ENCODE measurements around the gene MAPKBP1. TPM values are rescaled to one million over a fixed set of nuclear protein-coding genes. Genes with fewer than 3 reads are reported as not detected.
A peak's percentile ranks its signal among the peaks of the same experiment; 100 is the strongest.
"Not testable (repeated sequence)": the region's sequence is repeated elsewhere in the genome, so short reads cannot be mapped to it uniquely, and the experiment has no call there.

Gene MAPKBP1
- total and polyA plus RNA-seq, 9 of the 15 experiments (the other 6 are each of a cell fraction or from before 2014, with no cell fraction given), result 0.15 to 9.5 (median 4.5) TPM

- CTCF ChIA-PET (ENCODE audit: low intra/inter-chr PET ratio), result no interaction called here
- Histone ChIP-seq H3K27ac (ENCODE audit: extremely low read depth, low read depth, low read length) (no peak overlapping the region), H4K20me1 (replicated peaks; ENCODE audit: control insufficient read depth, insufficient read depth, low read length) (peaks cover 11% of the 10 kb centered on the region; the same call in 1 of the 2 replicates), H3K9ac (ENCODE audit: insufficient read depth in 1 of 2, low read depth in 2 of 2, low read length in 2 of 2) (peak overlapping the region in 1 of 2 experiments; percentile 48; a peak in 1 of 4 replicates), H3K4me1 (replicated peaks in 1 of 2; ENCODE audit: control insufficient read depth in 2 of 2, insufficient read depth in 2 of 2, low read length in 2 of 2) (peaks cover 6 to 23% of the 10 kb centered on the region in 2 experiments; a peak in 2 of 5 replicates), H3K9me1 (ENCODE audit: control insufficient read depth, insufficient read depth, low read length) (no peaks in the 10 kb centered on the region), H2AFZ (ENCODE audit: low read depth, low read length) (no peak overlapping the region), H3K4me3 (no peak overlapping the region), H3K9me3 (replicated peaks; ENCODE audit: control insufficient read depth, insufficient read depth, low read depth, low read length) (no peaks in the 10 kb centered on the region), H3K4me2 (ENCODE audit: insufficient read depth, low read length) (no peak overlapping the region), H3K27me3 (ENCODE audit: control insufficient read depth in 2 of 2, insufficient read depth in 2 of 2, low read length in 2 of 2) (no peaks in the 10 kb centered on the region), H3K36me3 (ENCODE audit: control insufficient read depth, insufficient read depth, low read length) (peaks cover 10% of the 10 kb centered on the region; the same call in 1 of the 3 replicates), H3K79me2 (ENCODE audit: control insufficient read depth, insufficient read depth, low read length) (peaks cover 9% of the 10 kb centered on the region; the same call in 2 of the 3 replicates)
- 94% methylated on average over 11 of the region's 13 CpGs for WGBS (ENCODE audit: insufficient coverage, low coverage, missing lambda C conversion rate)
- TF ChIP-seq JUN (IDR thresholded peaks at IDR 0.05; ENCODE audit: borderline replicate concordance, low read depth, low read length) (no peak), JUN (CRISPR knock-in tag; IDR thresholded peaks at IDR 0.05; ENCODE audit: borderline replicate concordance) (no peak), MED1 (CRISPR knock-in tag; IDR thresholded peaks at IDR 0.05; ENCODE audit: borderline replicate concordance) (0 out of 2 replicates have a peak, but pooled peaks have one; percentile 68), POLR2H (tag; IDR thresholded peaks at IDR 0.05; ENCODE audit: low read depth) (no peak), RBM39 (optimal IDR thresholded peaks at IDR 0.05; ENCODE audit: low read depth, low read length) (no peak), YBX1 (IDR thresholded peaks at IDR 0.05) (no peak), RAD51 (IDR thresholded peaks at IDR 0.05; ENCODE audit: borderline replicate concordance, low read depth) (no peak), ZSCAN32 (CRISPR knock-in tag; IDR thresholded peaks at IDR 0.05) (no peak), ZC3H4 (CRISPR knock-in tag; IDR thresholded peaks at IDR 0.05; ENCODE audit: borderline replicate concordance) (0 out of 2 replicates have a peak, but pooled peaks have one; percentile 34), ARID4B (CRISPR knock-in tag; IDR thresholded peaks at IDR 0.05) (0 out of 2 replicates have a peak, but pooled peaks have one; percentile 34), ZZZ3 (IDR thresholded peaks at IDR 0.05) (no peak)
- in situ Hi-C loops (cut with MboI) (no loop called here), intact Hi-C loops (cut with micrococcal nuclease) (no loop called here)
- ATAC-seq, result no peak
- POLR2A ChIA-PET, result interaction anchor here (0.6 kb wide), 2 partner anchors 126 to 201 kb away, joined by 3 read pairs; no protein-coding TSS in a partner anchor
- no peak for FAIRE-seq
- DNase-seq (ENCODE audit: extremely low read depth in 1 of 4, low spot score in 3 of 4), result no peak
- BruUV-seq (replicated peaks), result no TSS peak
Measured at GRCh38 chr15:41829959-41830646, 55.8 kb downstream of the MAPKBP1 start.

GRCh38 chr15:41831291-41831690 is 57.0 kb downstream of the MAPKBP1 start:
- H3K9me1 ChIP-seq (ENCODE audit: control insufficient read depth, insufficient read depth, low read length); H3K4me2 ChIP-seq (ENCODE audit: insufficient read depth, low read length); FAIRE-seq; CTCF ChIA-PET (ENCODE audit: low intra/inter-chr PET ratio); H3K4me3 ChIP-seq; ATAC-seq; DNase-seq (ENCODE audit: extremely low read depth in 1 of 4, low spot score in 3 of 4); H3K27ac ChIP-seq (ENCODE audit: extremely low read depth, low read depth, low read length); H3K9me3 ChIP-seq (replicated peaks; ENCODE audit: control insufficient read depth, insufficient read depth, low read depth, low read length); H3K79me2 ChIP-seq (ENCODE audit: control insufficient read depth, insufficient read depth, low read length); BruUV-seq (replicated peaks); H2AFZ ChIP-seq (ENCODE audit: low read depth, low read length); intact Hi-C loops (cut with micrococcal nuclease); in situ Hi-C loops (cut with MboI); H3K27me3 ChIP-seq (ENCODE audit: control insufficient read depth in 2 of 2, insufficient read depth in 2 of 2, low read length in 2 of 2); H3K9ac ChIP-seq (ENCODE audit: insufficient read depth in 1 of 2, low read depth in 2 of 2, low read length in 2 of 2): not testable (repeated sequence)
- WGBS (ENCODE audit: insufficient coverage, low coverage, missing lambda C conversion rate), result 61% methylated on average over 4 of the region's 4 CpGs
- POLR2A ChIA-PET, result interaction anchor here (1.1 to 1.8 kb wide), 4 partner anchors 12 to 170 kb away, joined by 3 to 10 read pairs (median 4); no protein-coding TSS in a partner anchor
- Histone ChIP-seq H3K4me1 (replicated peaks in 1 of 2; ENCODE audit: control insufficient read depth in 2 of 2, insufficient read depth in 2 of 2, low read length in 2 of 2) (peaks cover 6 to 23% of the 10 kb centered on the region in 2 experiments; a peak in 2 of 5 replicates), H4K20me1 (replicated peaks; ENCODE audit: control insufficient read depth, insufficient read depth, low read length) (peaks cover 11% of the 10 kb centered on the region; the same call in 1 of the 2 replicates), H3K36me3 (ENCODE audit: control insufficient read depth, insufficient read depth, low read length) (peaks cover 10% of the 10 kb centered on the region; the same call in 1 of the 3 replicates)

Measured in K562 (cell line).